ENCODE measurements around the gene CRB1.

DNA sequence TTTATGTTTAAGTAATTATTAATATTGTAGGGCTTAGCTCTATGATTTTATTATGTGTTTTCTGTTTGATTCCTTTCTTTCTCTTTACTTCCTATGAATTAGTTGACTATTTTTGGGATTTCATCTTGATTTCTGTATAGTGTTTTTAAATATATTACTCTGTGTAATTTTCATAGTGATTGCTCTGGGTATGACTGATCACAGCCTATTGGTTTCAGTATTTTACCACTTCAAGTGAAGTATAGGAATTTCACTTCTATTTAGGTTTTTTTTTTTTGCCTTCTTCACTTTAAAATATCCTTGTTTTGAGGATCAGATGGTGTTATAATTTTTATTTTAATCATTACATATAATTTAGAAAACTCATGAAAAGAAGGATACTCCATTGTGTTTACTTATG is 94.8 kb downstream of the CRB1 start:
- TF ChIP-seq, protein P1, sequence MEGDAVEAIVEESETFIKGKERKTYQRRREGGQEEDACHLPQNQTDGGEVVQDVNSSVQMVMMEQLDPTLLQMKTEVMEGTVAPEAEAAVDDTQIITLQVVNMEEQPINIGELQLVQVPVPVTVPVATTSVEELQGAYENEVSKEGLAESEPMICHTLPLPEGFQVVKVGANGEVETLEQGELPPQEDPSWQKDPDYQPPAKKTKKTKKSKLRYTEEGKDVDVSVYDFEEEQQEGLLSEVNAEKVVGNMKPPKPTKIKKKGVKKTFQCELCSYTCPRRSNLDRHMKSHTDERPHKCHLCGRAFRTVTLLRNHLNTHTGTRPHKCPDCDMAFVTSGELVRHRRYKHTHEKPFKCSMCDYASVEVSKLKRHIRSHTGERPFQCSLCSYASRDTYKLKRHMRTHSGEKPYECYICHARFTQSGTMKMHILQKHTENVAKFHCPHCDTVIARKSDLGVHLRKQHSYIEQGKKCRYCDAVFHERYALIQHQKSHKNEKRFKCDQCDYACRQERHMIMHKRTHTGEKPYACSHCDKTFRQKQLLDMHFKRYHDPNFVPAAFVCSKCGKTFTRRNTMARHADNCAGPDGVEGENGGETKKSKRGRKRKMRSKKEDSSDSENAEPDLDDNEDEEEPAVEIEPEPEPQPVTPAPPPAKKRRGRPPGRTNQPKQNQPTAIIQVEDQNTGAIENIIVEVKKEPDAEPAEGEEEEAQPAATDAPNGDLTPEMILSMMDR (IDR thresholded peaks at IDR 0.05; ENCODE audit: low read length) = no peak
- no peak for TF ChIP-seq EZH2 (IDR thresholded peaks at IDR 0.05; ENCODE audit: borderline replicate concordance, low read length)

All from OCI-LY1 (cell line).